Stimulated activated naive CD4-positive, alpha-beta T cell treated with Interleukin-2 at 50 U/mL for 16 hours (primary cell): Measurements from ENCODE around the gene CUX1.
"Not testable (repeated sequence)": the region's sequence is repeated elsewhere in the genome, so short reads cannot be mapped to it uniquely, and the experiment has no call there.

Experiments
- DNase-seq: peaks from one replicate; lab custom pipeline; 2025; lab: John Stamatoyannopoulos, UW

The CUX1 gene

DNA sequence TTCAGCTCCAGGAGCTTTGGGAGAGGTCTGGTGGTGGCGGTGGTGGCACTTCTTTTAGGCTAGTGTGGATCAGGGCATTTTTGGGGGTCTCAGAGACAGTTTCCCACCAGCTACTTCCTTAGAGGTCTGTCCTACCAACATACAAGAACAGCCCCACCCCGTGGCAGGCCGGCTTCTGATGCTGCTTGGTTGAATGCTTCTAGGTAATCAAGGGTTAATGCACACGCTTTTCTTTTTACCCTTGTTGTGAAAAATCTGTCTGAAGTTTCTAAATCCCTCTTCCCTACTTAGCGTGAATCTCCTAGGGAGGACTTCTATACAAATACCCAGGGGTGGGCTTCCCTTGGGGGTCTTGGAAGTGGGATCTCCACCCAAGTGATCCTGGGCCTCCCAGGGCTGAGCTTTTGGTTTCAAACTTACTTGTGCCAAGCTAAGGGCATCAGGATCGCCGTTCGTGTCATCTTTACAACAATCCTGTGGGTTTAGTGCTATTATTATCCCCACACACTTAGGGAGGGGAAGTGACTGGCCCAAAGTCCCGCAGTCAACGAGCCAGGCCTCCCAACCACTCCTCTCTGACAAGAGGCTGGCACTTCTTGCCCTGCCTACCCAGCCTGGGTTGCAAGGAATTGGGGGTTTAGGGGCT, 471.0 kb downstream of the CUX1 start:
- DNase-seq = no peak

DNA sequence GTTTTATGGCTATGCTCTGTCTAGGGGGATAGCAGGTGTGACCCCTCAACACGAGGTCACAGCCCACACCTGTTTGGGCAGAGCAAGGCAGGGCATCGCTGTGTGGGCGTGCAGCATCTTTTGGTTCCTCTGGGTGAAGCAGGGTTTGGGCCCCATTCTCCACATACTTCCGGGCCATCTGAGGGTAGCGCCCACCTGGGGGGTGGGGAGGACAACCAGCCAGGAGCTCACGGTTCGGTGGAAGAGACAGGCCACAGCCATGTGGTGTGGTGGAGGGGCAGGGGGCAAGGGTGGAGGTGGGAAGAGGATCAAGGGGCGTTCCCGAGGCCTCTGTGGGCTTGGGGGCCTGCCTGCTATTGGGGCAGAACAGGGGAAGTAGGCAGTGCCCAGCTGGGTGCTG, 471.6 kb downstream of the CUX1 start:
- no peak for DNase-seq

DNA sequence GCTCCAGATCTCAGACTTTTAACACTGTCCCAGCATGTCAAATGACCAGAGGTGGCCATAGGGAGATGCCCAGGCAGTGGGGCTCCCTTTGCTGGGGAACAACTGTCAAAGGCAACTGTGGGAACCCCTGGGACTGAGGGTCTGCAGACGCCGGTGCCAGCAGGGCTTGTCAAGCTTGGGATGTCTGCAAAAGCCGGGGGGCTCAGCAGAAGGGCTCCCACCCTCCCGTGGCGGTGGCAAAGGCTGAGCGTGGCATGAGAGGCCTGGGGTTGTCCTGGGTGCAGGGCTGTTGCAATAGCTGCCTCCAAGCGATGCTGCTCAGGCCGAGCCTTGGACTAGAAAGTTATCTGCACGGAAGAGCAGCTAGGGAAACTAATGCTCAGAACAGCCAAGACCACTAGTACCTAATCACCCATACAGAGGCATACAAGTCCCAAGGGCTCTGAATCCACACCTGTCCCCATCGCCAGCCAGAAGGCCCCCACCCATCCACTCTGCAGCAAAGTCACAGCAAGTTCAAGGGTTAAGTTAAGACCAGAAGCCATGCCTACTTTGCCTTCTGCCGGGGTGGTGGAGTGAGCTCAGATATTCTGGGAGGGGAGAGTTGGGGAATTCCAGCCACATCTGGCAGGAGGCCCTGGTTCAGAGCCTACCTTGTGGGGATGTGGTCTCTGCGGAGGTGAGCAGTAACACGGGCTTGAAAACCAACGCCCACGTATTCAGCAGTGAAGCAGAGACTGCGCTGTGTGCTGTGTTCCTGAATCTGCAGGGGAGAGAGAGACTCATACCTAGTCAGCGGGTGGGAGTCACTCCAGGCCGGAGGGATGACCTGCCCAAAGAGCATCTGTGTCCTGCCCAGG, 473.9 kb downstream of the CUX1 start:
- DNase-seq = peak; percentile 23

DNA sequence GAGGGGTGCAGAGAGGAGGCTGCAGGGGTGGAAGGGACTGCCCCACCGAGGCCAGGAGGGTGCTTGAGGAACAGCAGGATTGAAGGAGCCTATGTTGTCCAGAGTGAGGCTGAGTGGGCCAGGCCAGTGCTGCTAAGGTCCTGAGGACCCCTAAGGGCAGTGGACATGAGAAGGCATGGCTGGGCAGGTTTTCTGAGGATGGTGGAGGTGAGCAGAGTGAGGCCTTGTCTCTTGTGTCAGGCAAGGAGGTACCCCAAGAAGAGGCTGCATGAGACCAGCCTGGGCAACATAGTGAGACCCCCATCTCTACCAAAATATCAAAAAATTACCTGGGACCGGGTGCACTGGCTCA, 474.5 kb downstream of the CUX1 start:
- DNase-seq = no peak

DNA sequence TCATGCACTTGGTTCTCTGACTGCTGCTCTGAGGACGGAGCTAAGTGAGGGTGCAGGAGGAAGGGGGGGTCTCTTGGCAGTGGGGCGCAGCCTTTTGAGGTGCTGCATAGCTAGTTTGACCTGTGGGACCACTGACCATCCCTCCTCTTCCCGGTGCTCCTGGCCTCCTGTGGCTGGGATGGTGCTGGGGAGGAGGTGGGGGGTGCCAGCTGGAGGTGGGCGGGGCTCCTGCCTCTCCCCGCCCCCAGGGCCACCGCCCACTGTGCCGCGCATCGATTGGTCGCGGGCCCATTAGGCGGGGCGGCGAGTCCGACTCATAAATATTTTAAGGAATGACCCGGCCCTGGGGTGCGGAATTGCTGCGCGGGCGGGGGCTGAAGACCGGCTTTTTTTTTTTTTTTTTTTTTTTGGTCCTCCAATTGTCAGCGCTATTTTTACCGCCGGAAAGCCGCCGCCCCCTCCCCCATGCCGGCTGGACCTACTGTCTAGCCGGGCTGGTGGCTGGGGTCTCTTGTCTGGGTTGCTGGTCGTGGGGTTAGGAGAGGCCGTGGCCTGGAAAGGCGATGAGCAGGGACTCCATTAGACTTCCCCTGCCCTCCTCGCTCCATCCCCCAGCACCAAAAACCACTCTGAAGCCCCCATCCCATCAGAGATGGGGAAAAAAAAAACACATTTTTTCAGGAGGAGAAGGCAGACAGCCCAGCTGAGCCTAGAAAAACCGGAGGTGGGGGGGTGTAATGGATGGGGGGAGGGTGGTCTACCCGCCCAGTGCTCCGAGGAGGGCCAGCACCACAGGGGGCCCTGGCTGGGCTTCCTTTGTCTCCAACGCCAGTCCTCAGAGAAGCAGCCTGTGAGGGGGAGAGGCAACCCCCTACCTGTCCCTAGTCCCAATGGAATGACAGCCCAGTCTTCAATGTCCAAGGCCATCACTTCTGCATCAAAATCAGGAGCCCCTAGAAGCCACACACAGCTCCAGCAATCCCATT, 475.7 kb downstream of the CUX1 start:
- no peak for DNase-seq

DNA sequence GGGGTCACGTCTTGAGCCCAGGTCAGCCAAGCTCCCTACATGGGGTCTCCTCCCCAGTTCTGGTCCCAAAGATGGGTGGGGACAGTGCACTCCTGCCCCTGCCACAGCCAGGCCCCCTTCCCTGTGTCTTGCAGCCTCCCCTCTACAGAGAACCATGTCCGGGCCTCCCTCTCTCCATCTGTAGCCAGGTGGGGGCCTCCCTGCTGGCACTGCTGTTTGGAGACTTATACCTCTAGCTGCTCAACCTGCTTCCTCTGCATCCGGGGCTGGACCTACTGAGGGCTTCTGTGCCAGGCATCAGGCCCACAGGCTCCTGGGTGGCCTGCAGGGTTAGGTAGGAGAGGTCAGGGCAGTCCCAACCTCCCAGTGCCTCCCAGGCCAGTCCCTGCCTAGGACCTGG, 477.2 kb downstream of the CUX1 start:
- no peak for DNase-seq

DNA sequence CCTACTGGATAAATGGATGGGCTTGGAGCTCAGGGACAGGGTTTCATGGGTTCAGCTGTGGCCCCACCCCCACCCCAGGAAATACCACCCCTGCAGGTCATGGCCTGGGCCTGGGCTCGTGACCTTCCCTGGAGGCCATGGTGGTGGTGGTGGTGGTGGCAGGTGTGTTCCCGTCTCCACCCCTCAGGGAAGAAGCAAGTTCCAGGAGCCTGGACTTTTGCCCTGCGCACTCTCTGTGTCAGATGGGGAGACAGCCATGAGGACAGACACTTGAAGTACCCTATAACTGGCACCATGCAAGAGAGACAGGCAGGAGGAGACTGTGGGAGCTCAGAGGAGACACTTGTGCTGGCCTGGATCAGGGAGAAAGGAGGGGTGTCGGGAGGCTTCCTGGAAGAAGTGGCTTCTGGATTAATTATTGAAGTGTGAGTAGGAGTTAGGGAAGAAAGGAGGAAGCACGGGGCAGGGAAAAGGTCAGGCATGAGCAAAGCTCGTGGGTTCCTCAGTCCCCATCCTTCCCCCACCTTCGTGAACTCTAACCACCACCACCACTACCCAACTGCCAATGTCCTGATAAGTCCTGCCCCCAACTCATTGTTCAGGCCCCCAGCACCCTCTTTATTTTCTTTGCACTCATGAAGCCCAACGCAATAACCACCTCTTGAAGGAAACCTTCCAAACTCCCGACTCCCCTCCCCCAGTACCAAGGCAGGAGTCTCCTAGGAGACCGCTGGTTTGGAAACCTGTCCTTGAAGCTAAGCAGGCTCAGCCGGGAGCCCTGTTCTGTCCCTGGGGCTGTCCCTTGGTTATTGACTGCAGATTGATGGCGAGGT, 478.1 kb downstream of the CUX1 start:
- DNase-seq = no peak

DNA sequence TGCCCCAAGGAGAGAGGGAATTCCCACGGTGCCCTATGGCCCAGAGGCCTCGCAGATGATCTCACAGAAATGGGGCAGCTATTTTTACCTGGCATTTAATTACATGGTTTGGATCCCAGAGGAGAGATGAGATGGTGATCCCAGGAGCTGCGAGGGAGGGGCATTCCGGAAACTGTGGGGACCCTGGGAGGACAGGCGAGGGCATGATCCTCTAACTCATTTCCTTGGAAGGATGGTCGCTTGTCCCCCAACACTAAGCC, 478.7 kb downstream of the CUX1 start:
- DNase-seq = no peak

DNA sequence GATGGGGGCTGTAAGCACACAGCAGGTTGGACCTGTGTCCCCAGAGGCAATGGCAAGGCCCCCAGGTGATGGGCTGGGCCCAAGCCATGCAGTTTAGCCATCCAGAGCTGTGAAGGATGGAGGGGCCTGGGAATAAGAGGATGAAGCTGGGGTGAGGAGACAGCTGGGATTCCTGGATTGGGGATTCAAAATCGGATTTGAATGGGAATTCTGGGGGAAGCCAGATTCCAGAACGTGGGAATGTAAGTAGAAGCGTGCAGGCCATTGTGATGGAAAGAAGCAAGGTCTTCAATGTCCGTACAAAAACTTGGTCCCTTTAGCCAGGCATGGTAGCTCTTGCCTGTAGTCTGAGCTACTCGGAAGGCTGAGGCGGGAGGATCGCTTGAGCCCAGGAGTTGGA, 479.1 kb downstream of the CUX1 start:
- DNase-seq = no peak

DNA sequence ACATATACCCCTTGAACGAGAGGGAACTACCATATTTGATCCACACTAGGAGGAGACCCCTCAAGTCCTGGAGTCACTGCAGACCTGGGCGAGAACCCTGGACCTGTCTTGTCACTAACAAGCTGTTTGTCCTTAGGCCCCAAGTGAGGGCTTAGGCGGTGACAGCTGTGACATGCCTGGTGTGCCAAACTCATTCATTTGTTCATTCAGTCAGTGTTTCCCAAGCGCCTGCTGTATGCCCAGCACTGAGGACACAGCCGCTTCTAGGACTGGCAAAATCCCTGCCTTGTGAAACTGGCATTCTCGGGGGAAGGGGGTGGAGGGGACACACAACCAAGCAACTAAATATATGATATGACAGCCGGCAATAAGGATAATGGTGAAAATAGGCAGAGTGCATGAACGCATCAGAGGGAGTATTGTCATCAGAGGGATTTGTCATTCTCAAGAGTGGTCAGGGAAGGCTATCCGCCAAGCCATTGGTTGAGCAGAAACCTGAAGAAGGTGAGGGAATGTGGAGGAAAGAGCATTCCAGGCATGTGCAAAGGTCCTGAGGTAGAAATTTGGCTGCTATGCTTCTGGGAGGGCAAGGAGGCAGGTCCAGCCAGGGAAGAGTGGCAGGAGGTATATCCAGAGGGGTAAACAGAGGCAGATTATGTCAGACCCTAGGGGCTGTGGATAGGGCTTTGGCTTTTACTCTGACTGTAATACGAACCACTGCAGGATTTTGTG, 480.2 kb downstream of the CUX1 start:
- no peak for DNase-seq

DNA sequence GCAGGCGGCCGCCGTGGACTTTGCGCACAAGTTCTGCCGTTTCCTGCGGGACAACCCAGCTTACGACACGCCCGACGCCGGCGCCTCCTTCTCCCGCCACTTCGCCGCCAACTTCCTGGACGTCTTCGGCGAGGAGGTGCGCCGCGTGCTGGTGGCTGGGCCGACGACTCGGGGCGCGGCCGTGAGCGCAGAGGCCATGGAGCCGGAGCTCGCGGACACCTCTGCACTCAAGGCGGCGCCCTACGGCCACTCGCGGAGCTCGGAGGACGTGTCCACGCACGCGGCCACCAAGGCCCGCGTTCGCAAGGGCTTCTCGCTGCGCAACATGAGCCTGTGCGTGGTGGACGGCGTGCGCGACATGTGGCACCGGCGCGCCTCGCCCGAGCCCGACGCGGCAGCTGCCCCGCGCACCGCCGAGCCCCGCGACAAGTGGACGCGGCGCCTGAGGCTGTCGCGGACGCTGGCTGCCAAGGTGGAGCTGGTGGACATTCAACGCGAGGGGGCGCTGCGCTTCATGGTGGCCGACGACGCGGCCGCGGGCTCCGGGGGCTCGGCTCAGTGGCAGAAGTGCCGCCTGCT, 483.3 kb downstream of the CUX1 start:
- no peak for DNase-seq

DNA sequence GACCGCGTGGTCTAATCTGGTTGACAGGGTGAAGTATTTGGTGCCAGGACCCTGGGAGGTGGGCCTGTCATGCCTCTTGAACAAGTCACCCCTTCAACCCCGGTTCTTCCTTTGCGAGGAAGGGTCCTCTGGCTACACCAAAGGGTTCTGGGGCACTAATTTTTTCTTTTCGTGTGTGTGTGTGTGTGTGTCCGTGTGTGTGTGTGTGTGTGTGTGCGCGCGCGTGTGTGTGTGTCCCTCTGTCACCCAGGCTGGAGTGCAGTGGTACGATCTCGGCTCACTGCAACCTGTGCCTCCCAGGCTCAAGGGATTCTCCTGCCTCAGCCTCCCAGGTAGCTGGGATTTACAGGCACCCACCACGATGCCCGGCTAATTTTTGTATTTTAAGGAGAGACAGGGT, 483.9 kb downstream of the CUX1 start:
- not testable (repeated sequence) for DNase-seq

DNA sequence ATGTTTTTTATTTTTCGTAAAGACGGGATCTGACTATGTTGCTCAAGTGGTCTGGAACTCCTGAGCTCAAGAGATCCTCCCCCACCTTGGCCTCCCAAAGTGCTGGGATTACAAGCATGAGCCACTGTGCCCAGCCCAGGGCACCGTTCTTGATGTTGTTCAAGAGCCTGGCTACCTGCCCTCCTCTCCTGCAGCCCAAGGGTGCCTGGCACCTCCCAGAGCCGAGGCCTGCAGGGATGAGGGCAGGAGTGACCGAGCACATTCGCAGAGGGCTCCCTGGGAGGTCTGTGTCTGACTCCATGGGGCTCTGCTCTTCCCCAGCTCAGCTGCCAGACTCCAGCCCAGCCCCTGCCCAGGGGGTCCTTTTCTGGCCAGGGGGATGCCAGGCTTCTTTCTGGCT, 484.6 kb downstream of the CUX1 start:
- no peak for DNase-seq

DNA sequence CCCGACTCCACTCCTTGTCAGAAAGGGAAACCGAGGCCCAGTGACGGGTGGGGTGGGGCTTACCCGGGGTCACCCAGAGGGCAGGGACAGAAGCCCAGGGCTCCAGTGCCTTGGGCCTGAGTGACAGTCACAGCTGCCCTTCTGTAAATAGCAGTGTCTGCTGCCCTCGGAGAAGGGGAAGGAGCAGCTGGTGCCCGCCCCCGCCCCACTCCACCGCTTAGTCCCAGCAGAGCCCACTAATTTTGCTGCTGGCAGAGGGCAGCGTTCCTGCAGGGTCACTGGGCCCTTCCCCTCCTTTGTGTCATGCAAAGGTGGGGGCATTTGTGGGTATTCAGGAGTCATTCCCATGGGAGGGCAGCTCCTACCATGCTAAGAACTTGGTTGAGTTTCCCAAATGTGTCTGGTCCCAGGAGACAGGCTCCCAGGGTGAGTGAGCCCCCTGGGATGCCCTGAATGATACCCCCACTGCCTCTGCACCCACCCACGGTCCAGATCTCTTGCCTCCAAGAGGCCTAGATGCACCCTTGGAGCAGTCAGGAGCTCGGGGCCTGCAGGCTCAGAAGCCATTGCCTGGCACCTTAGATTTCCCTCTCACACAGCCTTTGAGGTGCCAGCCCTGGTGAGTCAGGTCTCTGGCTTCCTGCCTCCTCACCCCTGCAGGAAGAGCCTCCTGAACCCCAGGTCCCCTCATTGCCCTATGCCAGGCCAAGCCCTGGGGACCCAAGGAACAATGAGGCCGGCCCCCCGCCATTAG, 486.4 kb downstream of the CUX1 start:
- DNase-seq = no peak

DNA sequence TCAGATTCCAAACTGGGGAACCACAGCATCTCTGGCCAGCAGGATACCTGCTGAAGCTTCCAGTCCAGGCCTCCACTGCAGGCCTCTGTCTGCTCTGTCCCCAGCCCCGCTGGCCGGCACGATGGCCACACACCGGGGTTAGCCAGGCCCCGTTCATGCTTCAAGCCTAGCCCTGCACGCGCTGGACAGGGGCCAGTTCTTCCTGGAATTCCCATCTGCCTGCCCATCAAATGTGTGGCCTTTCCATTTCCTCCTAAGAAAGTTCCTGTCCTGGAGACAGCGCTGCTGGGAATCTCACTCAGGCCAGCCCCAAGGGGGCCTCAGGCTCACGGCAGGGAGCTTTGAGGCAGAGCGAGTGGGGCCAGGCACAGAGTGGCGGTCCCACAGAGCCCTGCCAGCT, 487.2 kb downstream of the CUX1 start:
- DNase-seq = no peak

DNA sequence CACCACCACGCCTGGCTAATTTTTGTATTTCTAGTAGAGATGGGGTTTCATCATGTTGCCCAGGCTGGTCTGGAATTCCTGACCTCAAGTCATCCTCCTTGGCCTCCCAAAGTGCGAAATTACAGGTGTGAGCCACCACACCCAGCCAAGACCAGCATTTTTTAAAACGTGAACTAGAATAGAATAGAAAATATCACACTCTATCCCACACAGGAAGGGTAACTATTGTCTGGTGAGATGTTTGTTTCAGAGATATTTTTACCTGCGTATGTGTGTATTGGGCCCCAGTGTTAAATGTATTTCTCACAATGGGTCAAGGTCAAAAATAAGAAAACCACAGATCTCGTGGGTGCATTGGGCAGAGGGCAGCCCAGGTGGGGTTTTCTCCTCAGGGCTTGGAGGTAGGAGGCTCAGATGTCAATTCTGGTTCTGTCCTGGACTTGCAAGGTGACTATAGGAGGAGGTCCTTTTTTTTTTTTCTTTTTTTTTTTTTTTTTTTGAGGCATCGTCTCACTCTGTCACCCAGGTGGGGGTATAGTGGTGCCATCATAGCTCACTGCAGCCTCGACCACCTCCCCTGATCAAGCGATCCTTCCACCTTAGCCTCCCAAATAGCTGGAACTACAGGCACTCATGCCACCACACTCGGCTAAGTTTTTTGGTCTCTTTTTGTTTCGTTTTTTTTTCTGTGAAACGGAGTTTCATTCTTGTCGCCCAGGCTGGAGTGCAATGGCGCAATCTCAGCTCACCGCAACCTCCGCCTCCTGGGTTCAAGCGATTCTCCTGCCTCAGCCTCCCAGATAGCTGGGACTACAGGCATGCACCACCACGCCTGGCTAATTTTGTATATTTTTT, 488.2 kb downstream of the CUX1 start:
- DNase-seq = no peak

DNA sequence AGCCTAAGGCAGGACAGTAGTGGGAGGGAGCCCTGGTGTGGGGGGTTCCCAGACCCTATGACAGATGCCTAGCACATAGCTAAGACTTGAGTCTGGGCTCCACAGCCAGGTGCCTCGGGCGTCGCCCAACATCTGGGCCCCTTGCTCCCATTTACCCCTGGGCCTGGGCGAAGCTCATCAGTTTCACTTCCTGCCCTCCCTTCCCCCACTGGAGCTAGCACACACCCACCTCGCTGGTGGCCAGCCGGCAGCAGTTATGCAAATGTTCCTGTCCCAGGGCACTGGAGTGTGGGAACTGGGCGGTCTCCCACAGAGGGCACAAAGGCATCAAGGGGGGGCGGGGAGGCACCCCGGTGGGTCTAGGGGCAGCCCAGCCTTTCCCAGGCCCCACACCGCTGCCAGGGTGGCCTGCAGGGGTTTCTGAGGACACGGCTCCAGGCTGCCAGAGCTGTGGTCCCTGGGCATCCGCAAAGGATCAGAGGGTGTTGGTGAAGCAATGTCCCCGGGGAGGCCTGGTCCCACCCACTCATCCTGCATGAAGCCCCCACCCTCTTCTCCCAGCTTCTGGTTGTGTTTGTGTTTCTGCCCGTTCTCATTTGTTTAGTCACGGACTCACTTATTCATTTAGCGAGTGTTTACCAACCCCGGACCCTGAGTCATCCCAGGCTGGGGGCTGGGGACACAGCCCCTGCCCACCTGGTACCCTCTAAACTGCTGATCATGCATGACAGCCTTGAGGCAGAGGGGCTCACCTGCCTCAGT, 489.7 kb downstream of the CUX1 start:
- DNase-seq = no peak

DNA sequence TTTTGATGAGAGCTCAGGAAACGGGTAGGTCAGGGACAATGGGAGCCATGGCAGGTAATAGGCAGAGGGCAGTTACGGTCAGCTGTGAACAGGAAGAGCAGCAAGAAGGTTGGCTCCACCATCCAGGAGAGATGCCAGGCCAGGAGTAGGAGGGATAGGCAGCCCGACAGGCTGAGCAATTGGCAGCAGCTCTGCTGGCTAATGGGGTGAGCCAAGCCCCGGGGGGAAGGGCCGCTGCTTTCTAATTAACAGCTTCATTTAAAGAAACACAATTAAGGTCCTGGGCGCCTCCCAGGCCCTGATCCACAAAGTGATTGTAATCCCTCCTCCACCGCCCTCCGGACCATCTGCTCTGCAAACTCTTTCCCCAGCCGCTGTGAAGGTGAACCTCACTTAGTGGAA, 493.0 kb downstream of the CUX1 start:
- DNase-seq = no peak
